Erythroblast (primary cell): Measurements from ENCODE around the gene DALRD3.

ENCODE experiments used
- GATA1 ChIP-seq: IDR thresholded peaks from 2 replicates; pipeline ENCODE4 v1.6.1; 2011; ENCODE audit warnings: low read depth, mild to moderate bottlenecking, control low read depth, low read length, moderate library complexity
- POLR2A ChIP-seq: IDR thresholded peaks from 2 replicates; pipeline ENCODE4 v1.6.1; 2011; ENCODE audit warnings: mild to moderate bottlenecking, low read length

DNA sequence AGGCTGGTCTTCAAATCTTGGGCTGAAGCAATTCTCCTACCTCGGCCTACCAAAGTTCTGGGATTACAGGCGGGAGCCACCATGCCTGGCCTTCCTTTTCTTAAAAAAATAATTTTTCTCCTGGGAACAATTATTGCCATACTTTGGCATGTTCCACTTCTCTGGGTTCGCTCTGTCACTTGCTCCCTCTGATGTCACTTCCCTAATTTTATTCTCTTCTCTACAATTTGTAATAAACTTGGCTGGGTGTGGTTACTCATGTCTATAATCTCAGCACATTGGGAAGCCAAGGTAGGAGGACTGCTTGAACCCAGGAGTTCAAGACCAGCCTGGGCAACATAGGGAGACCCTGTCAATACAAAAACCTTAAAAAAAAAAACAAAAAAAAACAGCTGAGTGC lies 16.9 kb upstream of the DALRD3 start:
- TF ChIP-seq POLR2A, result no peak
- no peak for TF ChIP-seq GATA1
